ENCODE data around the gene PDE6A. TPM values are rescaled to one million over a fixed set of nuclear protein-coding genes. Genes with fewer than 3 reads are reported as not detected.

The PDE6A gene
- total RNA-seq, 1 experiment from 2014 or later: not detected

- Histone ChIP-seq H3K79me2 (ENCODE audit: insufficient read depth, low read length) (no peaks in the 10 kb centered on the region), H3K27ac (ENCODE audit: insufficient read length, low read depth, low read length) (no peak overlapping the region), H2BK120ac (ENCODE audit: low read depth, low read length, poor library complexity, severe bottlenecking) (no peak overlapping the region), H3K4me1 (ENCODE audit: insufficient read depth, low read length) (no peaks in the 10 kb centered on the region), H2AFZ (ENCODE audit: low read length) (no peak overlapping the region), H2BK20ac (ENCODE audit: low read depth, low read length, poor library complexity, severe bottlenecking) (no peak overlapping the region), H4K5ac (ENCODE audit: insufficient read length, low read depth, low read length) (no peak overlapping the region), H4K8ac (replicated peaks; ENCODE audit: insufficient read length, low read depth, low read length) (no peak overlapping the region), H2AK5ac (ENCODE audit: insufficient read length, low read length) (no peak overlapping the region), H4K20me1 (ENCODE audit: control insufficient read depth, insufficient read depth, insufficient read length) (no peaks in the 10 kb centered on the region), H3K18ac (ENCODE audit: insufficient read length, low read depth, low read length) (no peak overlapping the region), H3K79me1 (ENCODE audit: insufficient read depth, low read depth, low read length, poor library complexity, severe bottlenecking) (no peaks in the 10 kb centered on the region), H3K14ac (ENCODE audit: insufficient read depth, low read length) (no peak overlapping the region), H3K56ac (ENCODE audit: insufficient read length, low read depth, low read length) (no peak overlapping the region), H3K9me3 (ENCODE audit: control insufficient read depth, low read depth, low read length) (no peaks in the 10 kb centered on the region), H3K4me2 (ENCODE audit: insufficient read depth, insufficient read length, low read length) (no peak overlapping the region), H3K9ac (ENCODE audit: extremely low read depth, insufficient read length, low read length) (no peak overlapping the region), H4K91ac (ENCODE audit: insufficient read length, low read depth, low read length) (no peak overlapping the region), H2BK15ac (ENCODE audit: low read depth, low read length) (no peak overlapping the region), H3K4ac (ENCODE audit: low read depth, low read length) (no peak overlapping the region), H2BK5ac (ENCODE audit: insufficient read length, low read length) (no peak overlapping the region), H3T11ph (ENCODE audit: low read length) (no peak overlapping the region), H2BK12ac (ENCODE audit: insufficient read length, low read depth, low read length) (no peak overlapping the region), H3K23ac (ENCODE audit: insufficient read length, low read depth, low read length) (no peak overlapping the region), H3K27me3 (ENCODE audit: insufficient read depth, low read length) (no peaks in the 10 kb centered on the region), H3K23me2 (ENCODE audit: insufficient read length, low read depth, low read length, poor library complexity, severe bottlenecking) (no peaks in the 10 kb centered on the region)
- H3K27ac Mint-ChIP-seq: peak overlapping the region in 1 of 3 experiments; percentile 24; a peak in 1 of 7 replicates
- TF ChIP-seq CTCF (conservative IDR thresholded peaks at IDR 0.05): no peak
- H3K4me1 Mint-ChIP-seq: peaks cover 7 to 10% of the 10 kb centered on the region in 2 experiments
- H3K9me3 Mint-ChIP-seq: no peaks in the 10 kb centered on the region
- no peaks in the 10 kb centered on the region for H3K27me3 Mint-ChIP-seq (ENCODE audit: low read depth)
- no CpG with 5 or more reads among the region's 3 CpGs for WGBS (ENCODE audit: extremely low coverage, insufficient read length, low lambda C conversion rate)
- no peak for DNase-seq
- peaks cover 0 to 10% (median 4%) of the 10 kb centered on the region in 3 experiments; a peak in 3 of 7 replicates for H3K36me3 Mint-ChIP-seq (ENCODE audit: insufficient read depth in 1 of 3, low read depth in 3 of 3)
- no peak overlapping the region for H3K4me3 Mint-ChIP-seq
Observed at GRCh38 chr5:149853701-149854100, 90.9 kb downstream of the PDE6A start.
